ENCODE measurements around the gene FAM89A. TPM values are rescaled to one million over a fixed set of nuclear protein-coding genes. Genes with fewer than 3 reads are reported as not detected.

Gene FAM89A
- total and polyA plus RNA-seq, 2 of the 8 experiments (the other 6 are each of a cell fraction or from before 2014, with no cell fraction given): 2.1 to 2.2 TPM

DNA sequence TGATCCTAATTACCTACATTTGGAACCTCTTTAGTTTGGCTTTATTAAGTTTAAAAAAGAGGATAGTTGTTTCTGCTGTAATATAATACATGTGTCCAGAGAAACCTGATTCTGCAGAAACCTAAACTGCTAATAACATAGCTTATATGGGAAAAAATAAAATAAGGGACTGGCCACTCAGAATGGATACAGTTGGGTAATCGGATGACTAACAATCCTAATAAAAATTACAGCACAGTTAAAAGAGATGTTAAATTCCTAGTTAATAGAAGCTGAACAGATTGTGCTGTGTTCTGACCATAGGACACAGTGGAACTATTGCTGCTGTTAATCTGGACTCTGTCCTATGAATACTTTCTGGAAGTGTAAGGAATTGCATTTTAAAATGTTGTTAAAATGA lies 45.2 kb downstream of the FAM89A start:
- H3K4me1 ChIP-seq (replicated peaks in 1 of 4; ENCODE audit: control insufficient read depth in 3 of 4, insufficient read depth in 4 of 4, low read length in 3 of 4): no peaks in the 10 kb centered on the region
- no peaks in the 10 kb centered on the region for H3K9me3 ChIP-seq (ENCODE audit: insufficient read depth in 2 of 2, low read depth in 1 of 2, low read length in 1 of 2)
- no peak overlapping the region for H2BK5ac ChIP-seq (ENCODE audit: low read depth, low read length)
- no peaks in the 10 kb centered on the region for H3K79me2 ChIP-seq (ENCODE audit: control insufficient read depth in 1 of 2, insufficient read depth in 2 of 2, low read length in 2 of 2)
- no peak overlapping the region for H3K4ac ChIP-seq (replicated peaks; ENCODE audit: insufficient read length, low read depth, low read length)
- 91% methylated on average over 1 of the region's 1 CpG; no CpG with 5 or more reads in 1 of the 2 experiments for WGBS, 2 experiments (ENCODE audit: extremely low coverage in 1 of 2, insufficient coverage in 1 of 2, insufficient read length in 1 of 2, insufficient replicate concordance in 2 of 2, low coverage in 1 of 2, low lambda C conversion rate in 2 of 2, missing lambda C conversion rate in 1 of 2)
- H2AK5ac ChIP-seq (ENCODE audit: low read depth, low read length): no peak overlapping the region
- H3K23me2 ChIP-seq (ENCODE audit: low read depth, low read length): no peaks in the 10 kb centered on the region; the same call in 1 of the 2 replicates
- no peak overlapping the region for H2BK20ac ChIP-seq (ENCODE audit: low read length)
- H4K5ac ChIP-seq (ENCODE audit: insufficient read length, low read depth, low read length): no peak overlapping the region
- no peak overlapping the region for H3K27ac ChIP-seq (ENCODE audit: low read depth, low read length)
- DNase-seq (ENCODE audit: low read depth in 1 of 2, low spot score in 2 of 2): no peak
- no peak for FAIRE-seq
- peaks cover 2 to 4% of the 10 kb centered on the region in 2 experiments for H4K20me1 ChIP-seq (replicated peaks in 1 of 2; ENCODE audit: control insufficient read depth in 1 of 2, insufficient read depth in 2 of 2, low read length in 2 of 2)
- H2BK120ac ChIP-seq (replicated peaks; ENCODE audit: low read depth, low read length): no peak overlapping the region
- no peak overlapping the region for H2BK15ac ChIP-seq (ENCODE audit: low read length)
- CTCF ChIA-PET (ENCODE audit: partially characterized antibody): interaction anchor here (0.8 to 1.4 kb wide), 4 partner anchors 10 to 119 kb away, joined by 3 to 4 read pairs (median 3); no protein-coding TSS in a partner anchor
- POLR2A ChIA-PET (ENCODE audit: partially characterized antibody): no interaction called here
- no peak overlapping the region for H3K4me2 ChIP-seq (ENCODE audit: insufficient read depth in 1 of 2, low read depth in 2 of 2, low read length in 2 of 2)
- no peak overlapping the region for H4K91ac ChIP-seq (replicated peaks; ENCODE audit: insufficient read length, low read length)
- no peak overlapping the region for H3K14ac ChIP-seq (ENCODE audit: insufficient read length)
- no peak overlapping the region for H3K18ac ChIP-seq (ENCODE audit: extremely low read depth, low read length)
- peaks cover 2 to 9% (median 6%) of the 10 kb centered on the region in 4 experiments; a peak in 6 of 8 replicates for H3K36me3 ChIP-seq (ENCODE audit: control insufficient read depth in 2 of 4, insufficient read depth in 4 of 4, low read length in 3 of 4)
- H3K79me1 ChIP-seq (ENCODE audit: low read depth, low read length): no peaks in the 10 kb centered on the region
- H3K56ac ChIP-seq (replicated peaks; ENCODE audit: insufficient read length, low read depth, low read length): no peak overlapping the region
- H3K27me3 ChIP-seq (replicated peaks in 1 of 4; ENCODE audit: control insufficient read depth in 3 of 4, extremely low read depth in 1 of 4, insufficient read depth in 3 of 4, low read length in 3 of 4): no peaks in the 10 kb centered on the region
- H3K9ac ChIP-seq (replicated peaks in 1 of 4; ENCODE audit: extremely low read depth in 1 of 4, low read depth in 3 of 4, low read length in 3 of 4): no peak overlapping the region
- H2AFZ ChIP-seq (ENCODE audit: low read length): no peak overlapping the region
- TF ChIP-seq HDAC6 (IDR thresholded peaks at IDR 0.05; ENCODE audit: low read depth, low read length) (no peak), BCL11A (IDR thresholded peaks at IDR 0.05; ENCODE audit: low read depth in 2 of 2, low read length in 2 of 2) (no peak), BRCA1 (IDR thresholded peaks at IDR 0.05; ENCODE audit: low read depth, low read length) (no peak)
- H2BK12ac ChIP-seq (ENCODE audit: low read depth, low read length): no peak overlapping the region
- no peak overlapping the region for H3K23ac ChIP-seq (ENCODE audit: insufficient read length)
- H4K8ac ChIP-seq (ENCODE audit: extremely low read depth, insufficient read depth, low read length): no peak overlapping the region
- H3K4me3 ChIP-seq (ENCODE audit: extremely low read depth in 1 of 4, insufficient read depth in 2 of 4, low read depth in 3 of 4, low read length in 4 of 4): no peak overlapping the region
